Pancreas (tissue), 10 donors: ENCODE results near the gene C4A. TPM values are rescaled to one million over a fixed set of nuclear protein-coding genes. Genes with fewer than 3 reads are reported as not detected.

Experiments
- ATAC-seq, 4 donors: fragments of 200-7000 bp; cut with Tn5 transposase; one replicate each; pipeline versions ENCODE4 v1.8.0 to v1.9.1; 2020; ENCODE audit warnings: mild to moderate bottlenecking in 4 of 4, moderate library complexity in 4 of 4
- DNase-seq, 6 donors: peaks; one replicate each; pipeline ENCODE4 v3.0.0-alpha.2; 2020
- FAIRE-seq: peaks from 2 replicates; lab custom pipeline; 2012; peaks lifted over from hg19 to GRCh38; lab: Jason Lieb, UNC
- H3K27ac ChIP-seq, 4 donors: fragments of 200-600 bp; sonication (generic); 1 replicate in 3 of 4; 2 replicates in 1 of 4; pipeline versions ENCODE4 v1.5.0 to v1.8.0; 2020
- H3K27me3 ChIP-seq, 4 donors: fragments of 200-600 bp; one replicate each; pipeline ENCODE4 v1.8.0; 2021
- H3K36me3 ChIP-seq, 3 donors: fragments of 200-600 bp; sonication (generic) in 1 of 3; one replicate each; pipeline versions ENCODE4 v1.5.0 to v1.8.0; 2020 to 2021
- H3K4me1 ChIP-seq, 3 donors: fragments of 200-600 bp; one replicate each; pipeline ENCODE4 v1.8.0; 2021
- H3K4me3 ChIP-seq, 4 donors: fragments of 200-600 bp; sonication (generic) in 2 of 4; one replicate each; pipeline versions ENCODE4 v1.5.0 to v1.8.0; 2020 to 2021
- H3K9me3 ChIP-seq, 4 donors: fragments of 200-600 bp; one replicate each; pipeline ENCODE4 v1.8.0; 2021
- WGBS, 2 donors: extraction: QIAGEN DNeasy Blood & Tissue Kit; methylation state at CpG; one replicate each; pipeline ENCODE4 v1.1.7; 2013; 5-methylcytosine and 5-hydroxymethylcytosine counted together
- intact Hi-C, 3 donors: fragments of 100-400 bp; cut with DNase I; formaldehyde crosslinking; loops; one replicate each; pipeline versions ENCODE4 v1.11.1 to v1.14.2; 2022
- polyA plus RNA-seq, 2 donors: library from polyadenylated mRNA; stranded (reverse); fragments of 200-250 nt; gene quantifications; one replicate each; pipeline ENCODE4 v1.2.3, GENCODE V29; 2013
- total RNA-seq, 6 donors: library from RNA; stranded (reverse); fragmentation: NEBNext Ultra II Directional in 4 of 6; extraction: Animal tissue kit (Norgen Biotek cat#: 25700) in 4 of 6; gene quantifications; one replicate each; pipeline versions ENCODE4 v1.2.1 to v1.2.4, GENCODE V29; 2021 to 2023
- TF ChIP-seq, protein P1 (sequence below), 4 donors: fragments of 200-600 bp; sonication (generic) in 3 of 4; IDR thresholded peaks; one replicate each; pipeline versions ENCODE4 v1.5.0 to v1.8.0; 2021; ENCODE audit warnings: antibody characterized with exemption in 4 of 4
- donor health status: healthy with polysubstance abuse.
- donor health status: DM: no; HTN: no; CAD: no; lungs with moderate emphysema.
- donor health status: DM: no; HTN: no; CAD: no.
- donor health status: control.
- donor health status: control.
- donor health status: Bipolar disorder and iron deficiency.
- donor health status: DM: yes; HTN: yes; CAD: no.
- donor health status: DM: no; HTN: no; CAD: no.
- donor health status: DM: no; HTN: no; CAD: no.
- donor health status: DM: yes; HTN: yes; CAD: no.

The C4A gene
- total and polyA plus RNA-seq, 8 donors = 14.0 to 789 (median 109) TPM

DNA sequence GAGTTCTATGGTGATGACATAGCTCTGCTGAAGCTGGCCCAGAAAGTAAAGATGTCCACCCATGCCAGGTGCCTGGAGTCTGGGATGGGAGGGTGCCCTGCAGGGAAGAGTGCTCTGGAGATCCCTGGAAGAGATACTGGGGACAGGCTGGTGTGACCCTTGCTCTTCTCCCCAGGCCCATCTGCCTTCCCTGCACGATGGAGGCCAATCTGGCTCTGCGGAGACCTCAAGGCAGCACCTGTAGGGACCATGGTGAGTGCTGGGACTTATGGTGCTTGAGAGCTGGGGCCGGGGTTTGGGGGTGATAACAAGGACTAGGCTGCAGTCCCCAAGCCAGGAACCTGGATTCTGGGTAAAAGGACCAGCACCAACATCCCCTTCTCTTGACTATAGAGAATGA lies 38.1 kb upstream of the C4A start:
- Histone ChIP-seq H3K4me3 (no peak overlapping the region), H3K27ac (no peak overlapping the region), H3K9me3 (no peaks in the 10 kb centered on the region), H3K27me3 (no peaks in the 10 kb centered on the region), H3K4me1 (peaks cover 0 to 9% (median 0%) of the 10 kb centered on the region in 3 donors), H3K36me3 (no peaks in the 10 kb centered on the region)
- TF ChIP-seq, protein P1, sequence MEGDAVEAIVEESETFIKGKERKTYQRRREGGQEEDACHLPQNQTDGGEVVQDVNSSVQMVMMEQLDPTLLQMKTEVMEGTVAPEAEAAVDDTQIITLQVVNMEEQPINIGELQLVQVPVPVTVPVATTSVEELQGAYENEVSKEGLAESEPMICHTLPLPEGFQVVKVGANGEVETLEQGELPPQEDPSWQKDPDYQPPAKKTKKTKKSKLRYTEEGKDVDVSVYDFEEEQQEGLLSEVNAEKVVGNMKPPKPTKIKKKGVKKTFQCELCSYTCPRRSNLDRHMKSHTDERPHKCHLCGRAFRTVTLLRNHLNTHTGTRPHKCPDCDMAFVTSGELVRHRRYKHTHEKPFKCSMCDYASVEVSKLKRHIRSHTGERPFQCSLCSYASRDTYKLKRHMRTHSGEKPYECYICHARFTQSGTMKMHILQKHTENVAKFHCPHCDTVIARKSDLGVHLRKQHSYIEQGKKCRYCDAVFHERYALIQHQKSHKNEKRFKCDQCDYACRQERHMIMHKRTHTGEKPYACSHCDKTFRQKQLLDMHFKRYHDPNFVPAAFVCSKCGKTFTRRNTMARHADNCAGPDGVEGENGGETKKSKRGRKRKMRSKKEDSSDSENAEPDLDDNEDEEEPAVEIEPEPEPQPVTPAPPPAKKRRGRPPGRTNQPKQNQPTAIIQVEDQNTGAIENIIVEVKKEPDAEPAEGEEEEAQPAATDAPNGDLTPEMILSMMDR (IDR thresholded peaks at IDR 0.05) = no peak
- intact Hi-C loops = no loop called here
- WGBS, 2 donors = 61 to 84% methylated on average over 3 of the region's 3 CpGs
- ATAC-seq (no peak), DNase-seq (no peak), FAIRE-seq (no peak)

- no peaks in the 10 kb centered on the region for H3K27me3 ChIP-seq
- no peaks in the 10 kb centered on the region for H3K36me3 ChIP-seq
- TF ChIP-seq, protein P1 (IDR thresholded peaks at IDR 0.05) = no peak
- DNase-seq (no peak), FAIRE-seq (no peak), ATAC-seq (peak in 1 of 4 donors; percentile 4)
- H3K4me1 ChIP-seq = peaks cover 0 to 9% (median 0%) of the 10 kb centered on the region in 3 donors
- WGBS, 2 donors = 62 to 65% methylated on average over 9 of the region's 9 CpGs
- H3K27ac ChIP-seq = peak overlapping the region; percentile 51 to 85 (median 70)
- no peaks in the 10 kb centered on the region for H3K9me3 ChIP-seq
- intact Hi-C loops = no loop called here
- H3K4me3 ChIP-seq = peak overlapping the region in 1 of 4 donors; percentile 7
Observed at GRCh38 chr6:31945154-31945506, 36.7 kb upstream of the C4A start.

DNA sequence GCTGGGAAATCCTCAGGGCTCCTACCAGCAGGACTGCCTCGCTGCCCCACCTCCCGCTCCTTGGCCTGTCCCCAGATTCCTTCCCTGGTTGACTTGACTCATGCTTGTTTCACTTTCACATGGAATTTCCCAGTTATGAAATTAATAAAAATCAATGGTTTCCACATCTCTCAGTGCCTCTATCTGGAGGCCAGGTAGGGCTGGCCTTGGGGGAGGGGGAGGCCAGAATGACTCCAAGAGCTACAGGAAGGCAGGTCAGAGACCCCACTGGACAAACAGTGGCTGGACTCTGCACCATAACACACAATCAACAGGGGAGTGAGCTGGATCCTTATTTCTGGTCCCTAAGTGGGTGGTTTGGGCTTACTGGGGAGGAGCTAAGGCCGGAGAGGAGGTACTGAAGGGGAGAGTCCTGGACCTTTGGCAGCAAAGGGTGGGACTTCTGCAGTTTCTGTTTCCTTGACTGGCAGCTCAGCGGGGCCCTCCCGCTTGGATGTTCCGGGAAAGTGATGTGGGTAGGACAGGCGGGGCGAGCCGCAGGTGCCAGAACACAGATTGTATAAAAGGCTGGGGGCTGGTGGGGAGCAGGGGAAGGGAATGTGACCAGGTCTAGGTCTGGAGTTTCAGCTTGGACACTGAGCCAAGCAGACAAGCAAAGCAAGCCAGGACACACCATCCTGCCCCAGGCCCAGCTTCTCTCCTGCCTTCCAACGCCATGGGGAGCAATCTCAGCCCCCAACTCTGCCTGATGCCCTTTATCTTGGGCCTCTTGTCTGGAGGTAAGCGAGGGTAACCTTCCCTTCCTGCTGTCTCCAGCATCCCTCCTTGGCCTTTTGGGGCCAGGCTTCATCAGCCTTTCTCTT lies 36.1 kb upstream of the C4A start, which contains the start of gene CFB:
Gene CFB, plus strand, starts transcription at position 589 of the 863 bp plus-strand sequence. Its CDS starts 127 bp downstream, at position 716.
- Histone ChIP-seq H3K27me3 (no peaks in the 10 kb centered on the region), H3K4me3 (peak within 1 kb of the TSS in 2 of 4 donors; percentile 2 to 42), H3K9me3 (no peaks in the 10 kb centered on the region), H3K27ac (peak within 1 kb of the TSS; percentile 51 to 85 (median 70)), H3K4me1 (peaks cover 0 to 9% (median 0%) of the 10 kb centered on the region in 3 donors), H3K36me3 (no peaks in the 10 kb centered on the region)
- WGBS, 2 donors = 37 to 39% methylated on average over 11 of the region's 11 CpGs
- FAIRE-seq (no peak), DNase-seq (peak; percentile 69 to 87 (median 77)), ATAC-seq (peak; percentile 79 to 91 (median 86))
- intact Hi-C loops = no loop called here
- TF ChIP-seq, protein P1 (IDR thresholded peaks at IDR 0.05) = no peak

DNA sequence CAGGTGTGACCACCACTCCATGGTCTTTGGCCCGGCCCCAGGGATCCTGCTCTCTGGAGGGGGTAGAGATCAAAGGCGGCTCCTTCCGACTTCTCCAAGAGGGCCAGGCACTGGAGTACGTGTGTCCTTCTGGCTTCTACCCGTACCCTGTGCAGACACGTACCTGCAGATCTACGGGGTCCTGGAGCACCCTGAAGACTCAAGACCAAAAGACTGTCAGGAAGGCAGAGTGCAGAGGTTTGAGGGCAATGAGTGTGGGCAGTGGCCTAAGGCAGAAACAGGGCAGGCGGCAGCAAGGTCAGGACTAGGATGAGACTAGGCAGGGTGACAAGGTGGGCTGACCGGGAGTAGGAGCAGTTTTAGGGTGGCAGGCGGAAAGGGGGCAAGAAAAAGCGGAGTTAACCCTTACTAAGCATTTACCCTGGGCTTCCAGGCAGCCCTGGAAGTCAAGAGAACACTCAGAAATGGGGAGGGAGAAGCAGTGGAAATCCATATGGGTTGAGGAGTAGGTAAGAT lies 35.4 kb upstream of the C4A start:
- peak overlapping the region in 2 of 4 donors; percentile 2 to 42 for H3K4me3 ChIP-seq
- ATAC-seq (peak in 2 of 4 donors; percentile 1 to 7), FAIRE-seq (no peak)

More for the DNA sequence above, 35.4 kb upstream of the C4A start:
- DNase-seq = no peak
- TF ChIP-seq, protein P1 (IDR thresholded peaks at IDR 0.05) = no peak
- no peaks in the 10 kb centered on the region for H3K27me3 ChIP-seq
- intact Hi-C loops = no loop called here
- peak overlapping the region; percentile 51 to 85 (median 70) for H3K27ac ChIP-seq
- 58 to 62% methylated on average over 11 of the region's 11 CpGs for WGBS, 2 donors
- H3K4me1 ChIP-seq = peaks cover 0 to 9% (median 0%) of the 10 kb centered on the region in 3 donors
- H3K36me3 ChIP-seq = no peaks in the 10 kb centered on the region
- H3K9me3 ChIP-seq = no peaks in the 10 kb centered on the region
